Measurements from ENCODE around the gene FAM131B.
"Not testable (repeated sequence)": the region's sequence is repeated elsewhere in the genome, so short reads cannot be mapped to it uniquely, and the experiment has no call there.

FAM131B gene

GRCh38 chr7:143407287-143408251 lies 45.1 kb upstream of the FAM131B start:
- no peak for TF ChIP-seq CTCF (IDR thresholded peaks at IDR 0.05; ENCODE audit: insufficient read depth, missing control alignments)
- DNase-seq (ENCODE audit: insufficient read length, low spot score): no peak
- no peak for FAIRE-seq

DNA sequence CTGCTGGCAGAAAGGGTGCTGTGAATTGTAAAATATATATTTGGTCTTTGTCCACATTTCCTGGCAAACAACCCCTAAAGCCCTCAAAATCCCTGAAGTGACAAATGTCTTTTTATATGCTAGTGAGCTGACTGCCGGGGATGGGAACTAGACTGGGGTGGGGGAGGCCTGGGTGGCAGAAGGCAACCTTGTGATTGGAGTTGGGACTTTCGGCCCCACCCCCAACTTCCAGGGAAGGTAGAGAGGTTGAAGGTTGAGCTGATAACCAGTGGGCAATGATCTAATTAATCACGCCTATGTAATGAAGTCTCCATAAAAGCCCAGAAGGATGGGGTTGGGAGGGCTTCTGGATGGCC lies 43.5 kb upstream of the FAM131B start:
- FAIRE-seq (no peak), DNase-seq (ENCODE audit: insufficient read length, low spot score) (no peak)
- TF ChIP-seq CTCF (IDR thresholded peaks at IDR 0.05; ENCODE audit: insufficient read depth, missing control alignments): no peak

- DNase-seq (ENCODE audit: insufficient read length, low spot score) (no peak), FAIRE-seq (no peak)
- TF ChIP-seq CTCF (IDR thresholded peaks at IDR 0.05; ENCODE audit: insufficient read depth, missing control alignments): no peak
Observed at GRCh38 chr7:143405173-143406001, 42.9 kb upstream of the FAM131B start.

GRCh38 chr7:143402233-143402632 lies 39.7 kb upstream of the FAM131B start:
- DNase-seq (ENCODE audit: insufficient read length, low spot score); FAIRE-seq: not testable (repeated sequence)

DNA sequence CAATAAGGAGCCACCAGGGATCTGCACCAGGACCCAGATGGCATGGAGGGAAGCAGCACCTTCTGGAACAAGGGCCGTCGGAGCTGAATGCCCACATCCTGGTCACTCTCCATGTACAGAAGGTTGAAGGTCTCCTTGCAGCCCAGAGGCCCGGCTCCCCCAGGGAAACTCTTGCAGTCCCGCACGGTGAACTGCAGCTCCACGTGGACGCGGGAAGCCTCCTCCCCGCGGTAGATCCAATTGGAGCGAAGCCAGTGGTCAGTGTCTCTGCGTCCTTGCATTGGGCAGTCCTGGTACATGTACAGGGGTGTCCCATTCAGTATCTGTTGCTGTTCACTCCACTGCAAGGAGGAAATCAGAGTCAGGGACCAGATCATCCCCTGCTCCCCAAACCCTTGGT lies 38.8 kb upstream of the FAM131B start:
- FAIRE-seq (no peak), DNase-seq (ENCODE audit: insufficient read length, low spot score) (no peak)
- TF ChIP-seq CTCF (IDR thresholded peaks at IDR 0.05; ENCODE audit: insufficient read depth, missing control alignments): no peak

DNA sequence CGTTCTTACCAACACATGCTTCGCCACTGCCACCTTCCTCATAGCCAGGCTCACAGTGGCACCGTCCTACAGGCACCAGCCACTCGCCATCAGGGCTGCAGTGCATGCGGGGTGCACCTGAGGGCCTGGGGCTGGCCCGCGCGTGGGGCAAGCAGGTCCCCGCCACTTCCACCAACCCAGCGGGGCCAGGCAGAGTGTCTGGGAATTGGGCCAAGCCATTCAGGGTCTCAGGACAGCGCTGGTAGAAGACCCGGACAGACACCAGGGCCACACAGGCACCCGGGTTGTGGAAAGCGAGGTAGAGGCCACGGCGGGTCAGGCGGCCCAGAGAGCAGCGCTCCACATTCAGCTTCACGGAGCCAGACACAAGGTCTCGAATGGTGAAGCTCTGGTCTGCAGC lies 37.1 kb upstream of the FAM131B start:
- FAIRE-seq: no peak
- no peak for TF ChIP-seq CTCF (IDR thresholded peaks at IDR 0.05; ENCODE audit: insufficient read depth, missing control alignments)

DNA sequence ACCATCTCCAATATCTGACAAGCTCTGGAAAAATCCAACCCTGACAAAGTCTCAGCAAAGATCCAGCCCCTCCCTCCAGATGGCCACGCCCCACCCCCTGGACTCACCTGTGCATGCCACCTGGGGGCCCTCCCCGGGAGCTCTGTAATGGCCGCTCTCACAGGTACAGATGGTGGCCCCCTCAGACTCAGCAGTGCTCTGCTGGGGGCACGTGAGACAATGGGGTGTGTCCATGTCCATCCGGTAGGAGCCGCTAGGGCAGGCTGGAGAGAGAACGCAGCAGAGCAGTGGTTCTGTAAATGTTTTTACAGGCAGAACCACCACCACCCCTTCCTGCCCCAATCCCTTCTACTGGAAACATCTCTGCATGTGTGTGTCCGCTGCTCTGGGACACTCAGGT lies 36.6 kb upstream of the FAM131B start:
- no peak for DNase-seq (ENCODE audit: insufficient read length, low spot score)
- no peak for FAIRE-seq

More for the DNA sequence above, 37.1 kb upstream of the FAM131B start:
- DNase-seq (ENCODE audit: insufficient read length, low spot score): no peak

More for the DNA sequence above, 36.6 kb upstream of the FAM131B start:
- TF ChIP-seq CTCF (IDR thresholded peaks at IDR 0.05; ENCODE audit: insufficient read depth, missing control alignments): no peak
